Keratinocyte (primary cell): ENCODE results near the gene CECR2. TPM values are rescaled to one million over a fixed set of nuclear protein-coding genes. Genes with fewer than 3 reads are reported as not detected.
A peak's percentile ranks its signal among the peaks of the same experiment; 100 is the strongest.

Experiments used
- DNase-seq: peaks from one replicate; pipeline ENCODE4 v3.0.0-alpha.2; 2011; ENCODE audit warnings: low read depth, missing footprints, low spot score
- FAIRE-seq: peaks from 2 replicates; lab custom pipeline; 2011; peaks lifted over from hg19 to GRCh38; lab: Jason Lieb, UNC
- H2AFZ ChIP-seq: 2 replicates; pipeline ENCODE4 v1.6.0; 2012; ENCODE audit warnings: low read length, control low read depth, inconsistent platforms; ENCODE audit not compliant: control insufficient read depth
- H3K27ac ChIP-seq: 2 replicates; pipeline ENCODE4 v1.5.1; 2011; ENCODE audit warnings: low read length; ENCODE audit not compliant: control insufficient read depth, insufficient read depth
- H3K27me3 ChIP-seq: 3 replicates; pipeline ENCODE4 v1.6.0; 2011; ENCODE audit warnings: low read length; ENCODE audit not compliant: control insufficient read depth, insufficient read depth; ENCODE audit errors: extremely low read depth
- H3K36me3 ChIP-seq, 2 experiments: 2 replicates in 1 of 2; 3 replicates in 1 of 2; pipeline ENCODE4 v1.5.1; 2011; ENCODE audit warnings: low read length in 2 of 2, mild to moderate bottlenecking in 1 of 2; ENCODE audit not compliant: control insufficient read depth in 2 of 2, insufficient read depth in 2 of 2; ENCODE audit errors: extremely low read depth in 1 of 2
- H3K4me1 ChIP-seq: 3 replicates; pipeline ENCODE4 v1.5.1; 2011; ENCODE audit warnings: low read length; ENCODE audit not compliant: control insufficient read depth, insufficient read depth; ENCODE audit errors: extremely low read depth
- H3K4me2 ChIP-seq: 3 replicates; pipeline ENCODE4 v1.6.0; 2011; ENCODE audit warnings: low read depth, low read length; ENCODE audit not compliant: control insufficient read depth, insufficient read depth; ENCODE audit errors: extremely low read depth
- H3K4me3 ChIP-seq, 3 experiments: fragments of 200-600 bp in 1 of 3; sonication (generic) in 1 of 3; 2 replicates in 2 of 3; 3 replicates in 1 of 3; pipeline ENCODE4 v1.5.1; 2011 to 2016; ENCODE audit warnings: low read length in 3 of 3, mild to moderate bottlenecking in 3 of 3, control low read depth in 2 of 3, inconsistent platforms in 1 of 3, low read depth in 1 of 3, mixed read lengths in 1 of 3, mixed run types in 1 of 3, moderate library complexity in 1 of 3; ENCODE audit not compliant: control insufficient read depth in 2 of 3, insufficient read depth in 2 of 3; ENCODE audit errors: extremely low read depth in 1 of 3
- H3K79me2 ChIP-seq: 2 replicates; pipeline ENCODE4 v1.6.0; 2012; ENCODE audit warnings: low read length; ENCODE audit not compliant: control insufficient read depth, insufficient read depth
- H3K9ac ChIP-seq: 3 replicates; pipeline ENCODE4 v1.6.0; 2011; ENCODE audit warnings: low read length; ENCODE audit not compliant: control insufficient read depth, insufficient read depth; ENCODE audit errors: extremely low read depth
- H3K9me1 ChIP-seq: 3 replicates; pipeline ENCODE4 v1.6.0; 2011; ENCODE audit warnings: low read length; ENCODE audit not compliant: control insufficient read depth, insufficient read depth; ENCODE audit errors: extremely low read depth
- H3K9me3 ChIP-seq: 2 replicates; pipeline ENCODE4 v1.5.1; 2012; ENCODE audit warnings: low read depth, low read length; ENCODE audit not compliant: control insufficient read depth
- H4K20me1 ChIP-seq: 3 replicates; pipeline ENCODE4 v1.6.0; 2011; ENCODE audit warnings: low read length; ENCODE audit not compliant: control insufficient read depth, insufficient read depth; ENCODE audit errors: extremely low read depth
- EZH2 ChIP-seq: IDR thresholded peaks from one replicate; pipeline ENCODE4 v1.6.1; 2012; ENCODE audit warnings: inconsistent platforms, mild to moderate bottlenecking, low read length, moderate library complexity
- dilution Hi-C: fragments of 300-500 bp; cut with MboI; formaldehyde crosslinking; loops from one replicate; pipeline ENCODE4 v1.7.0; 2020; ENCODE audit warnings: low sequenced_read_pairs; ENCODE audit not compliant: extremely low pct_ligation_motif_present
- polyA plus RNA-seq, 5 experiments: library from polyadenylated mRNA; depleted of rRNA in 3 of 5; stranded (reverse) in 3 of 5; stranded (forward) in 1 of 5; unstranded in 1 of 5; fragments of >200 nt; gene quantifications; 1 replicate in 1 of 5; 2 replicates in 3 of 5; 3 replicates in 1 of 5; pipeline versions ENCODE4 v1.2.1 to v1.2.3, GENCODE V29; 2011 to 2012; ENCODE audit warnings: missing spikeins in 2 of 5, low read depth in 1 of 5, low replicate concordance in 1 of 5
- TF ChIP-seq, protein P1 (sequence below), 3 experiments: IDR thresholded peaks in 1 of 3; conservative IDR thresholded peaks in 1 of 3; optimal IDR thresholded peaks in 1 of 3; 2 replicates in 2 of 3; 3 replicates in 1 of 3; pipeline versions ENCODE3 to v1.5.1; 2011; ENCODE audit warnings: low read length in 3 of 3, mild to moderate bottlenecking in 3 of 3, moderate library complexity in 2 of 3, control low read depth in 1 of 3, inconsistent platforms in 1 of 3; ENCODE audit not compliant: insufficient read depth in 2 of 3; ENCODE audit errors: extremely low read depth in 1 of 3

CECR2 gene
- polyA plus RNA-seq, 1 donor (not counting 4 experiments of a cell fraction or from before 2014, with no cell fraction given) = not detected

DNA sequence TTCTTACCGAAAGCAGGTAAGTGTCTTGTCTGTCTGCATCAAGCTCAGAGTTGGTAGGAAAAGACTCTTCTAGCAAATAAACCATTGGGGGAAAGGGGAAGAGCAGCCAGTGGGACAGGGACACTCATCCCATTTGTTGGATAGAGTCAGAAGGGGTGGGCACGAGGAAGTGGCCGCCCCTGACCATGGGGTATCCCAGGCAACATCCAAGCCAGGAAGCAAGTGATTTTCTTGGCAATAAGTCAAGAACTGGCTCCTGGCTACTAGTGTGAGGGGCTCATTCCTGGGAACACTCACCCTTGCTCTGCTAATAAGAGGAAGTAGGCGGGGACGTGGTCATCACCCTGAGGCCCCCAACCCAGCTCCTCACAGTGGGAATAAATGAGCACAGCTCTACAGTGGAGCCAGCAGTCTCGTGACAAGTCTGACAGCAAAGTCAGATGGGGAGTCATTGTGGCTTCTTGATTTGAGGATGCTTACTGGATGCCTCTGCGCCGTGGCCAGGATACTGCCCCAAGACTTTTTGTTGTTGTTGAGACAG is 200.8 kb downstream of the CECR2 start:
- H3K27me3 ChIP-seq = no peaks in the 10 kb centered on the region
- FAIRE-seq = no peak
- no peak for TF ChIP-seq EZH2
- TF ChIP-seq, protein P1, sequence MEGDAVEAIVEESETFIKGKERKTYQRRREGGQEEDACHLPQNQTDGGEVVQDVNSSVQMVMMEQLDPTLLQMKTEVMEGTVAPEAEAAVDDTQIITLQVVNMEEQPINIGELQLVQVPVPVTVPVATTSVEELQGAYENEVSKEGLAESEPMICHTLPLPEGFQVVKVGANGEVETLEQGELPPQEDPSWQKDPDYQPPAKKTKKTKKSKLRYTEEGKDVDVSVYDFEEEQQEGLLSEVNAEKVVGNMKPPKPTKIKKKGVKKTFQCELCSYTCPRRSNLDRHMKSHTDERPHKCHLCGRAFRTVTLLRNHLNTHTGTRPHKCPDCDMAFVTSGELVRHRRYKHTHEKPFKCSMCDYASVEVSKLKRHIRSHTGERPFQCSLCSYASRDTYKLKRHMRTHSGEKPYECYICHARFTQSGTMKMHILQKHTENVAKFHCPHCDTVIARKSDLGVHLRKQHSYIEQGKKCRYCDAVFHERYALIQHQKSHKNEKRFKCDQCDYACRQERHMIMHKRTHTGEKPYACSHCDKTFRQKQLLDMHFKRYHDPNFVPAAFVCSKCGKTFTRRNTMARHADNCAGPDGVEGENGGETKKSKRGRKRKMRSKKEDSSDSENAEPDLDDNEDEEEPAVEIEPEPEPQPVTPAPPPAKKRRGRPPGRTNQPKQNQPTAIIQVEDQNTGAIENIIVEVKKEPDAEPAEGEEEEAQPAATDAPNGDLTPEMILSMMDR (optimal IDR thresholded peaks at IDR 0.05 in 1 of 3, IDR thresholded peaks at IDR 0.05 in 1 of 3, conservative IDR thresholded peaks at IDR 0.05 in 1 of 3; ENCODE audit: extremely low read depth in 1 of 3, insufficient read depth in 2 of 3, low read length in 3 of 3) = no peak
- dilution Hi-C loops = no loop called here
- no peak overlapping the region for H3K4me3 ChIP-seq
- no peak overlapping the region for H3K27ac ChIP-seq
- H3K9me1 ChIP-seq = no peaks in the 10 kb centered on the region
- H3K9ac ChIP-seq = no peak overlapping the region
- H3K79me2 ChIP-seq = no peaks in the 10 kb centered on the region
- H2AFZ ChIP-seq = peak overlapping the region; percentile 20
- H3K9me3 ChIP-seq = no peaks in the 10 kb centered on the region
- peaks cover 18% of the 10 kb centered on the region for H3K4me1 ChIP-seq
- H3K36me3 ChIP-seq = no peaks in the 10 kb centered on the region
- DNase-seq = no peak
- no peaks in the 10 kb centered on the region for H4K20me1 ChIP-seq
- no peak overlapping the region for H3K4me2 ChIP-seq

DNA sequence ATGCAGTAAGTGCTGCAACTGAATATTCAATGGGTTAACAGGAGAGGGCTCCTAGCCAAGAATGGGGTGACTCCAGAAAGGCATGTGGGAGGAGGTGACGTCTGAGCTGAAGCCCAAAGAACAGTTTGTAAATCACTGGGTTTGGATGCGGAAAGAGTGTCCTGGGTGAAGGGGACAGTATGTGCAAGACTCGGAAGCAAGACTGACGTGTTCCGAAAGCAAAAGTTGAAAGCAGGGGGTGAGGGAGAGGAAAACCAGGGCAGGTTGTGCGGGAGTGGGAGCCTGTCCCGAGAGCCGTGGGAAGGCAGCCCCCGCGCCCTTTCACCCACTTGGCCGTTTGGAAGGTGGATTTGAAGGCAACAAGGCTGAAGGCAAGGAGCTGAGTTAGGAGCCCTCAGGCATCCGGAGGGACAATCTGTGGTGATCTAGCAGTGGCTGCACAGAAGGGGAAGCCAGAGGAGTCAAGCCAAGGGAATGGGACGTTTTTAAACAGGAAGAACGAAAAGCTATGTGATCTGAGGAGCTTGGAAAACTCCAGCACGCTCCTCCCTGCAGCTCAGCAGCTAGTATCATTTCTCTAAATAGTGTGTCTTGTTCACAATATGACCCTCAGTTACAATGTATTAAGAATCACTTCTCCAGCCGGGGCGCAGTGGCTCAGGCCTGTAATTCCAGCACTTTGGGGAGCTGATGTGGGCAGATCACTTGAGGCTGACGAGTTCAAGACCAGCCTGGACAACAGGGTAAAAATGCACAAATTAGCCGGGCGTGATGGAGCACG is 201.8 kb downstream of the CECR2 start:
- Histone ChIP-seq H3K9ac (peak overlapping the region; percentile 52), H3K4me2 (peak overlapping the region; percentile 68), H3K27ac (peak overlapping the region; percentile 49), H3K27me3 (no peaks in the 10 kb centered on the region), H2AFZ (peak overlapping the region; percentile 84), H3K4me3 (peak overlapping the region in 1 of 3 experiments; percentile 47), H3K36me3 (no peaks in the 10 kb centered on the region), H3K9me1 (no peaks in the 10 kb centered on the region), H3K9me3 (no peaks in the 10 kb centered on the region), H3K4me1 (peaks cover 27% of the 10 kb centered on the region), H3K79me2 (no peaks in the 10 kb centered on the region), H4K20me1 (no peaks in the 10 kb centered on the region)
- dilution Hi-C loops = no loop called here
- DNase-seq = no peak
- TF ChIP-seq, protein P1 (optimal IDR thresholded peaks at IDR 0.05 in 1 of 3, IDR thresholded peaks at IDR 0.05 in 1 of 3, conservative IDR thresholded peaks at IDR 0.05 in 1 of 3; ENCODE audit: extremely low read depth in 1 of 3, insufficient read depth in 2 of 3, low read length in 3 of 3) = no peak
- TF ChIP-seq EZH2 = no peak
- peak; percentile 93 for FAIRE-seq
